C4-2B (cell line): ENCODE results near the gene BST2.

Source experiments
- CTCF ChIP-seq: fragments of 450-650 bp; conservative IDR thresholded peaks from 2 replicates; pipeline ENCODE4 v1.5.1; 2017; ENCODE audit warnings: mild to moderate bottlenecking
- ZFX ChIP-seq: fragments of 450-650 bp; IDR thresholded peaks from 2 replicates; pipeline ENCODE4 v1.6.1; 2017

GRCh38 chr19:17436874-17437267 lies 31.4 kb upstream of the BST2 start:
- no peak for TF ChIP-seq CTCF
- TF ChIP-seq ZFX: no peak
